ENCODE measurements around the gene EIF1AX.
A peak's percentile ranks its signal among the peaks of the same experiment; 100 is the strongest.
"Not testable (repeated sequence)": the region's sequence is repeated elsewhere in the genome, so short reads cannot be mapped to it uniquely, and the experiment has no call there.

The EIF1AX gene

GRCh38 chrX:20141281-20142220 is at the start of gene EIF1AX:
Gene EIF1AX (minus strand): TSS chrX:20141838. CDS start chrX:20141640, 198 bp downstream.
- peak; percentile 87 for DNase-seq (ENCODE audit: low spot score)

- no peak for DNase-seq (ENCODE audit: low spot score)
Observed at GRCh38 chrX:20189171-20189570, 47.5 kb upstream of the EIF1AX start.

- no peak for DNase-seq (ENCODE audit: low spot score)
Observed at GRCh38 chrX:20181598-20182329, 40.1 kb upstream of the EIF1AX start.

GRCh38 chrX:20177093-20177492 is 35.5 kb upstream of the EIF1AX start:
- no peak for DNase-seq (ENCODE audit: low spot score)

- no peak for DNase-seq (ENCODE audit: low spot score)
Observed at GRCh38 chrX:20173856-20174255, 32.2 kb upstream of the EIF1AX start.

- no peak for DNase-seq (ENCODE audit: low spot score)
Observed at GRCh38 chrX:20173313-20173712, 31.7 kb upstream of the EIF1AX start.

- DNase-seq (ENCODE audit: low spot score) = no peak
Observed at GRCh38 chrX:20171887-20172286, 30.2 kb upstream of the EIF1AX start.

GRCh38 chrX:20162516-20162915 is 20.9 kb upstream of the EIF1AX start:
- DNase-seq (ENCODE audit: low spot score) = not testable (repeated sequence)

GRCh38 chrX:20159797-20160385 is 18.3 kb upstream of the EIF1AX start:
- DNase-seq (ENCODE audit: low spot score) = no peak

- DNase-seq (ENCODE audit: low spot score) = no peak
Observed at GRCh38 chrX:20151689-20152088, 10.1 kb upstream of the EIF1AX start.

GRCh38 chrX:20149326-20149725 is 7.7 kb upstream of the EIF1AX start:
- DNase-seq (ENCODE audit: low spot score) = no peak

GRCh38 chrX:20147561-20147960 is 5.9 kb upstream of the EIF1AX start:
- DNase-seq (ENCODE audit: low spot score) = no peak

GRCh38 chrX:20144491-20144890 is 2.9 kb upstream of the EIF1AX start:
- no peak for DNase-seq (ENCODE audit: low spot score)

GRCh38 chrX:20143561-20143960 is 1.9 kb upstream of the EIF1AX start:
- no peak for DNase-seq (ENCODE audit: low spot score)

- no peak for DNase-seq (ENCODE audit: low spot score)
Observed at GRCh38 chrX:20143111-20143510, 1.5 kb upstream of the EIF1AX start.

- no peak for DNase-seq (ENCODE audit: low spot score)
Observed at GRCh38 chrX:20140420-20140819, 1.2 kb downstream of the EIF1AX start.

- DNase-seq (ENCODE audit: low spot score) = no peak
Observed at GRCh38 chrX:20139966-20140365, 1.7 kb downstream of the EIF1AX start.

- no peak for DNase-seq (ENCODE audit: low spot score)
Observed at GRCh38 chrX:20135944-20136343, 5.7 kb downstream of the EIF1AX start.

- DNase-seq (ENCODE audit: low spot score) = no peak
Observed at GRCh38 chrX:20132666-20133065, 9.0 kb downstream of the EIF1AX start.

GRCh38 chrX:20130357-20130756 is 11.3 kb downstream of the EIF1AX start:
- DNase-seq (ENCODE audit: low spot score) = no peak

- DNase-seq (ENCODE audit: low spot score) = no peak
Observed at GRCh38 chrX:20129547-20129946, 12.1 kb downstream of the EIF1AX start.

GRCh38 chrX:20128670-20129069 is 13.0 kb downstream of the EIF1AX start:
- DNase-seq (ENCODE audit: low spot score) = no peak

- not testable (repeated sequence) for DNase-seq (ENCODE audit: low spot score)
Observed at GRCh38 chrX:20127440-20127839, 14.2 kb downstream of the EIF1AX start.
